K562 (cell line): Measurements from ENCODE around the gene STX11.

Experiments used
- ATF7 ChIP-seq: fragments of 450-650 bp; IDR thresholded peaks from 2 replicates; pipeline ENCODE4 v1.7.1; 2014; ENCODE audit warnings: mild to moderate bottlenecking, moderate library complexity
- GTF2A2 ChIP-seq: IDR thresholded peaks from 2 replicates; pipeline ENCODE4 v1.6.1; 2016; ENCODE audit warnings: mild to moderate bottlenecking, missing genetic modification characterization, missing compliant biosample characterization
- ZBTB26 ChIP-seq: fragments of 450-650 bp; formaldehyde crosslinking; IDR thresholded peaks from 2 replicates; pipeline ENCODE4 v1.4.0; 2022; ENCODE audit warnings: missing genetic modification characterization
- TF ChIP-seq, protein P1 (sequence below), 3 experiments: IDR thresholded peaks in 2 of 3; conservative IDR thresholded peaks in 1 of 3; 2 replicates each; pipeline ENCODE4 v1.5.1; 2011 to 2012; ENCODE audit warnings: low read length in 3 of 3, mild to moderate bottlenecking in 3 of 3, control low read depth in 2 of 3, improper control_type of control experiment in 1 of 3, inconsistent platforms in 1 of 3, low read depth in 1 of 3, mixed read lengths in 1 of 3, moderate library complexity in 1 of 3; ENCODE audit not compliant: insufficient read depth in 2 of 3

GRCh38 chr6:144104898-144105487 is 45.3 kb upstream of the STX11 start:
- TF ChIP-seq GTF2A2 (tag) (no peak), ZBTB26 (CRISPR knock-in tag) (no peak), ATF7 (no peak)
- TF ChIP-seq, protein P1, sequence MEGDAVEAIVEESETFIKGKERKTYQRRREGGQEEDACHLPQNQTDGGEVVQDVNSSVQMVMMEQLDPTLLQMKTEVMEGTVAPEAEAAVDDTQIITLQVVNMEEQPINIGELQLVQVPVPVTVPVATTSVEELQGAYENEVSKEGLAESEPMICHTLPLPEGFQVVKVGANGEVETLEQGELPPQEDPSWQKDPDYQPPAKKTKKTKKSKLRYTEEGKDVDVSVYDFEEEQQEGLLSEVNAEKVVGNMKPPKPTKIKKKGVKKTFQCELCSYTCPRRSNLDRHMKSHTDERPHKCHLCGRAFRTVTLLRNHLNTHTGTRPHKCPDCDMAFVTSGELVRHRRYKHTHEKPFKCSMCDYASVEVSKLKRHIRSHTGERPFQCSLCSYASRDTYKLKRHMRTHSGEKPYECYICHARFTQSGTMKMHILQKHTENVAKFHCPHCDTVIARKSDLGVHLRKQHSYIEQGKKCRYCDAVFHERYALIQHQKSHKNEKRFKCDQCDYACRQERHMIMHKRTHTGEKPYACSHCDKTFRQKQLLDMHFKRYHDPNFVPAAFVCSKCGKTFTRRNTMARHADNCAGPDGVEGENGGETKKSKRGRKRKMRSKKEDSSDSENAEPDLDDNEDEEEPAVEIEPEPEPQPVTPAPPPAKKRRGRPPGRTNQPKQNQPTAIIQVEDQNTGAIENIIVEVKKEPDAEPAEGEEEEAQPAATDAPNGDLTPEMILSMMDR (IDR thresholded peaks at IDR 0.05 in 2 of 3, conservative IDR thresholded peaks at IDR 0.05 in 1 of 3; ENCODE audit: insufficient read depth in 2 of 3, low read depth in 1 of 3, low read length in 3 of 3) = peak; percentile 66 to 89 (median 70)
